K562 (cell line): Measurements from ENCODE around the gene ERGIC1. TPM values are rescaled to one million over a fixed set of nuclear protein-coding genes. Genes with fewer than 3 reads are reported as not detected.
A peak's percentile ranks its signal among the peaks of the same experiment; 100 is the strongest.

Experiments
- BRD4 ChIP-seq: fragments of 200-600 bp; sonication (generic); IDR thresholded peaks from 2 replicates; pipeline ENCODE4 v1.6.1; 2017; ENCODE audit warnings: inconsistent platforms
- EHMT2 ChIP-seq: fragments of 450-650 bp; IDR thresholded peaks from 2 replicates; pipeline ENCODE4 v1.6.1; 2018; ENCODE audit warnings: antibody characterized with exemption
- ELK1 ChIP-seq: sonication (generic); formaldehyde crosslinking; IDR thresholded peaks from 2 replicates; pipeline ENCODE4 v1.8.1; 2022; ENCODE audit warnings: missing genetic modification reagents
- HNRNPL ChIP-seq: fragments of 200-400 bp; formaldehyde crosslinking; IDR thresholded peaks from 2 replicates; pipeline ENCODE4 v1.6.1; 2017; ENCODE audit warnings: low read depth, mild to moderate bottlenecking, low read length
- LARP7 ChIP-seq: fragments of 450-650 bp; IDR thresholded peaks from 2 replicates; pipeline ENCODE4 v1.6.1; 2016
- NFE2L1 ChIP-seq: fragments of 450-650 bp; IDR thresholded peaks from 2 replicates; pipeline ENCODE4 v1.6.1; 2016; ENCODE audit warnings: missing genetic modification characterization, low read depth, mild to moderate bottlenecking, missing compliant biosample characterization, moderate library complexity, borderline replicate concordance
- NR2C1 ChIP-seq, 2 experiments: fragments of 450-650 bp; IDR thresholded peaks; 2 replicates each; pipeline ENCODE4 v1.6.1; 2017; ENCODE audit warnings: mild to moderate bottlenecking in 2 of 2, antibody characterized with exemption in 1 of 2, inconsistent platforms in 1 of 2, missing compliant biosample characterization in 1 of 2, missing genetic modification characterization in 1 of 2
- POLR2AphosphoS5 ChIP-seq: IDR thresholded peaks from 2 replicates; pipeline ENCODE4 v1.6.1; 2011; ENCODE audit warnings: mild to moderate bottlenecking, low read depth, low read length, moderate library complexity; ENCODE audit not compliant: control insufficient read depth, insufficient read depth
- POLR2B ChIP-seq: fragments of 450-650 bp; IDR thresholded peaks from 2 replicates; pipeline ENCODE4 v1.6.1; 2018; ENCODE audit warnings: low read depth; ENCODE audit not compliant: partially characterized antibody
- RNF219 ChIP-seq: fragments of 250-450 bp; sonication (Bioruptor Pico); IDR thresholded peaks from 2 replicates; pipeline ENCODE4 v1.5.0; 2022; ENCODE audit warnings: mild to moderate bottlenecking
- SFPQ ChIP-seq: fragments of 200-400 bp; formaldehyde crosslinking; IDR thresholded peaks from 2 replicates; pipeline ENCODE4 v1.6.1; 2017; ENCODE audit warnings: mild to moderate bottlenecking, low read depth, low read length, moderate library complexity
- USF1 ChIP-seq: sonication (generic); formaldehyde crosslinking; IDR thresholded peaks from 2 replicates; pipeline ENCODE4 v1.9.0; 2022; ENCODE audit warnings: mild to moderate bottlenecking, missing genetic modification reagents
- ZFP1 ChIP-seq: fragments of 450-650 bp; formaldehyde crosslinking; IDR thresholded peaks from 2 replicates; pipeline ENCODE4 v1.4.0; 2020; ENCODE audit warnings: mild to moderate bottlenecking, mixed read lengths
- ZMIZ1 ChIP-seq, 2 experiments: fragments of 150-350 bp in 1 of 2; IDR thresholded peaks; 2 replicates each; pipeline ENCODE4 v1.6.1; 2012 to 2016; ENCODE audit warnings: low read depth in 2 of 2, low read length in 2 of 2, mild to moderate bottlenecking in 1 of 2, moderate library complexity in 1 of 2
- ZNF175 ChIP-seq: fragments of 200-800 bp; sonication (Bioruptor generic); IDR thresholded peaks from 2 replicates; pipeline ENCODE4 v1.6.1; 2016; ENCODE audit warnings: low read depth, mild to moderate bottlenecking, missing genetic modification characterization, missing compliant biosample characterization
- ZNF23 ChIP-seq: fragments of 250-450 bp; sonication (Bioruptor Pico); IDR thresholded peaks from 2 replicates; pipeline ENCODE4 v1.4.0; 2020; ENCODE audit warnings: mild to moderate bottlenecking
- ZNF347 ChIP-seq: fragments of 450-650 bp; formaldehyde crosslinking; IDR thresholded peaks from 2 replicates; pipeline ENCODE4 v1.4.0; 2020; ENCODE audit warnings: low read depth, mild to moderate bottlenecking, moderate library complexity
- polyA plus RNA-seq, 8 experiments: library from polyadenylated mRNA; depleted of rRNA in 4 of 8; stranded (reverse) in 5 of 8; unstranded in 3 of 8; fragments of >200 nt; fragmentation: Nextera tagmentation in 2 of 8; fragmentation: Illumina TruSeq in 1 of 8; extraction: Ambion mirVana in 2 of 8; extraction: Trizol in 1 of 8; gene quantifications; 2 replicates each; pipeline versions ENCODE4 v1.2.1 to v1.2.3, GENCODE V29; 2011 to 2014; ENCODE audit warnings: inconsistent platforms in 1 of 8, missing spikeins in 1 of 8
- total RNA-seq, 7 experiments: library from RNA; depleted of rRNA in 6 of 7; stranded (reverse); fragments of >200 nt in 6 of 7; fragmentation: Illumina TruSeq in 2 of 7; extraction: Trizol in 2 of 7; gene quantifications; 2 replicates each; pipeline versions ENCODE4 v1.2.1 to v1.2.3, GENCODE V29; 2011 to 2021; ENCODE audit warnings: low replicate concordance in 1 of 7

Gene ERGIC1
- total and polyA plus RNA-seq, 9 of the 15 experiments (the other 6 are each of a cell fraction or from before 2014, with no cell fraction given): 5.5 to 68.4 (median 36.4) TPM

GRCh38 chr5:172789687-172790495 is 44.2 kb upstream of the ERGIC1 start (continued):
- TF ChIP-seq ZMIZ1 (IDR thresholded peaks at IDR 0.05; ENCODE audit: low read depth in 2 of 2, low read length in 2 of 2) (no peak), USF1 (CRISPR knock-in tag) (peak; percentile 83), ZNF175 (CRISPR knock-in tag) (0 out of 2 replicates have a peak, but pooled peaks have one; percentile 14), ZFP1 (CRISPR knock-in tag) (no peak), POLR2B (no peak), ZNF347 (CRISPR knock-in tag) (no peak), EHMT2 (no peak), ZNF23 (no peak), HNRNPL (no peak), NR2C1 (IDR thresholded peaks at IDR 0.05) (no peak), NR2C1 (tag; IDR thresholded peaks at IDR 0.05) (0 out of 2 replicates have a peak, but pooled peaks have one; percentile 14), RNF219 (CRISPR knock-in tag) (no peak), BRD4 (no peak), NFE2L1 (no peak), LARP7 (no peak), POLR2AphosphoS5 (no peak), SFPQ (no peak), ELK1 (CRISPR knock-in tag) (no peak)
